GM19023 (cell line): Measurements from ENCODE around the gene BMP2K.
"Not testable (repeated sequence)": the region's sequence is repeated elsewhere in the genome, so short reads cannot be mapped to it uniquely, and the experiment has no call there.

Experiments
- ATAC-seq: cut with Tn5 transposase; IDR thresholded peaks from one replicate; pipeline ENCODE4 v1.9.1; 2021; ENCODE audit warnings: mild to moderate bottlenecking, moderate library complexity; ENCODE audit not compliant: unreplicated experiment

BMP2K gene

DNA sequence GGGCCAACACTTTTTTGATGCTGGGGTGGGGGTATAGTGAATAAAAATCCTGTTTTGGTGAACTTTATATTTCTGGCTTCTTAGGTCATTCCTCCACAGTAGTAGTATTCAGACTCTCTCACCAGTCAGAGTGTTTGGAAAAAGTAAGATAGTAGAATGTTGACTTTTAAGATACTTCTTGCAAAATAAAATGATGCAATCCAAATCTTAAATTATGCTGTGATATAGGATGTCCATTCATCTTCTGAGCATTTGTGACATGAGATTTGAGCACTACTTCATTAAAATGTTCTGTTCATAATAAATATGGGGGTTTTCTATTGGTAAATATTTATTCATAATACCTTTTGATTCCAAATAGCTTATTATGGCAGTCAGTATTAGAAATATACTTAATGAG lies 70.1 kb downstream of the BMP2K start:
- no peak for ATAC-seq

DNA sequence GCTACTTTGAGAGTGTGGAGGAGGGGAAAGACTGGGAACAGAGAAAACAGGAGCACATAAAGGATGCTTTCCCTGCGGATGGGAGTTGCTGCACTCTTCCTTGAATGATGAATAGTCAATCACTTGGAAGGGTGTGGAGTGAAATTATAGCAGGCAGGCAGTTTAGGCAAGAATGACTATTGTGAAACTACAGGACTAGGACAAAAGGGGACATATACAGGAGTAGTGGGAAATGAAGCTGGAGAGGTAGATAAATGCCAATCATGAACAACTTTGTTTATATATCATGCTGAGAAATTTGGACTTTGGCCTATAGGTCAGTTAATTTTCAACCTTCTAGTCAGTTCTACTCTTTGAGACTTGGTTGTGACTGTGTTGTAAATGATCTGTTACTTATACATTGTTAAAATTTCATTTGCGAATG lies 86.2 kb downstream of the BMP2K start:
- no peak for ATAC-seq

DNA sequence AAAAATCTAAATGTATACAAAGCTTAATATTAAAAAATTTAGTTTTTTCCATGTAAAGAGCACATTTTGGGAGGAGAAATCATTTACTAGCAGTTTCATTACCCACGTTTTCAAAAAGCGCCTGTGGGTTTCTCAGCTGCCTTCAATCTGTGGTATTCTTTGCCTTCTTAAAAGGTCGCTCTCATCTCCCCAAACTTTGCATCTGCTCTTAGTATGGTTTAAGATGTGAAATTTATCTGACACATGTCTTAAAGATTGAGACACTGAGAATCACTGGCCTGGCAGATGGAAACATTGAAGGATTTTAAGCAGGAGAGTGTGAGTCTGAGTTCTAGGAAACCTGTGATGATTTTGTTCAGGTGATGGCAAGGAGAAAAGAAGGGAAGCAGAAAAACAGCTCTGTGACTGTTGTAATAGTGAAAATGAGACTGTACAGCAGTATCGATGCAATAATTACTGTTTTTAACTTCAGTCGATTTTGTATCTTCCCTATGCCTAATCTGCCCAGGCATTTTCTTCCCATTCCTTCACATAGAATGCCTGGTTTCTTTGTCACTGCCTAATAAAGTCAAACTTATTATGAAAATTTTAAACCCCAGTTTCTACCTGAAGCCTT lies 87.2 kb downstream of the BMP2K start:
- ATAC-seq = no peak

DNA sequence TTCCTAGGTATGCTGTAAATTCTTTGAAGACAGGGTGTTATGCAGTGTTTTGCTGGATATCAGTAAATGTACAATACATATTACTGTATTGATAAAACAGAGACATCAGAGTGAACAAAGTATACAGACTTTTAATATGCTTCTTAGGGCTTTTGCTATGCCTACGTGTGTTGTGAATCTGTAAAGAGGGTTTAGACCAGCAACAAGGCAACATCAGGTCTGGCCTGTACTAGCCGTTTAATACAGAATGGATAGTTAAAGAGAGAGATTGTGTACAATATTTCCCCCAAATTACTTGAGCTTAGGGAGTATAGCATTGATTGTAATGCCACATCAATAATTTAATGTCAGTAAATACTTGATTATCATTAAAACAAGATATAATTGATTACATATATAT lies 87.8 kb downstream of the BMP2K start:
- ATAC-seq = no peak

DNA sequence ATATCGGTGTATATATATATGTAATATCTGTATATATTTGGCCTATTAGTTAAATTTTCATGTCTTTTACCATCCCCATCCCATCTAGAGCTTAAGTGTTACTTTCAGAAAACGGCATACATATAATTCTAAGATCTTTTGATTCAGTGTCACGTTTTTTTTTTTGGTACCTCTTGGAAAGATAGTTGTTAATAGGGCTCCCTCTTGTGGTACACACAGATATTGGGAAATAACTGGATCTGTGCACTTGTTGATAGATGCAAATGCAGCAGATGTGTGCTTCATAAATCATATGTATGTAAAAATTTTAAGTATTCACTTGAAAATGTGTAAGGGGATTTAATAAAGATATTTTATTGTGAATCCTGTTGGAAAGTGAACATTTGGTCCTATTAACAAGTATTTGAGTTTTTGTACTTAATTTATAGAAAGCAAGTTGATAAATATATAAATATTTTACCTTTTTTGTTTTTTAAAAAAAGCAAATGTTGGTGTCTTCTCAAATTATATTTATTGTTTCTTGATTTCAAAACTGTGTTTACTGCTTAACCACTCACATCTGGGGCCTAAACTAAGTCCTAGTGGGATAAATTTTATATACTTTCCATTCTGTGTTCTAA lies 88.4 kb downstream of the BMP2K start:
- ATAC-seq = peak; percentile 44

GRCh38 chr4:78865451-78865850 lies 89.3 kb downstream of the BMP2K start:
- no peak for ATAC-seq

- ATAC-seq = not testable (repeated sequence)
These were observed 92.6 kb downstream of the BMP2K start for GRCh38 chr4:78868712-78869111.

GRCh38 chr4:78870056-78870455 lies 93.9 kb downstream of the BMP2K start:
- ATAC-seq = no peak

- ATAC-seq = no peak
These were observed 100.6 kb downstream of the BMP2K start for GRCh38 chr4:78876568-78877320.

DNA sequence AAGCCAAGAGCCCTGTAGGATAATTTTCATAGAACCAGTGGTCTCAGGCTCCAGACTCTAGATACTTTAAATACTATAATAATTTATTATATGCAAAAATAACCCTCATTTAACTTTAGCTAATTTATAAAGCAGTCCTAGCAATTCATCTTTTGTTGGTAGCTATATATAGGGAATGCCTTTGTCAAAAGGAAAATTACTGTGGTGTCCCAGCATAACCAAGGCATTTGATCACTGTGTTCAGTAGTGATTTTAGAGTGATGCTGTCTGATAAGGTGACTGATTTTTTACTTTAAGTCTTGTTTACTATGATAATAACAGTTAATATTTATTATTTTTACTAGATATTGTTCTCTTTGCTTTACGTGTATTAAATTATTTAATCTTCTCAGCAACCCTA lies 101.9 kb downstream of the BMP2K start:
- no peak for ATAC-seq

GRCh38 chr4:78880874-78881492 lies 104.8 kb downstream of the BMP2K start:
- ATAC-seq = no peak

- no peak for ATAC-seq
These were observed 109.4 kb downstream of the BMP2K start for GRCh38 chr4:78885598-78885997.

DNA sequence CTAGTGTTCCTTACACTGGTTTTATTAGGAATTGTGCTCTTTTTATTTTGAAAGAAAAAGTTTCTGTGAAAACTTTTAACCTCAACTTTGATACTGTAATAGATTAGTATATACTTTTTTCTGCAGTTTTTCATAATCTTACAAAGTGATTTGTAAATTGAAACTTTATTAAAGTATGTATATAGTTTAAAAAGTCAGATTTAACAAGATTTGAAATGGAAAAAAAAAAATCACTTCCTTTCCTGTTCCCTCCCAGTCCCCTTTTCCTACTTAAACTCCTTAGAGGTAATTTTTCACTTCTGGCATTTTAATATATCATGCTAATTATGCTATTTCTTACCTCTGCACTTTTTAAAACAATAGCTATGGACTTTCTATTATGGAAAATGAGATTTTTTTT lies 113.8 kb downstream of the BMP2K start:
- no peak for ATAC-seq

- ATAC-seq = no peak
These were observed 123.2 kb downstream of the BMP2K start for GRCh38 chr4:78899302-78899701.

GRCh38 chr4:78901882-78902281 lies 125.7 kb downstream of the BMP2K start:
- no peak for ATAC-seq

- no peak for ATAC-seq
These were observed 126.1 kb downstream of the BMP2K start for GRCh38 chr4:78902298-78902697.

DNA sequence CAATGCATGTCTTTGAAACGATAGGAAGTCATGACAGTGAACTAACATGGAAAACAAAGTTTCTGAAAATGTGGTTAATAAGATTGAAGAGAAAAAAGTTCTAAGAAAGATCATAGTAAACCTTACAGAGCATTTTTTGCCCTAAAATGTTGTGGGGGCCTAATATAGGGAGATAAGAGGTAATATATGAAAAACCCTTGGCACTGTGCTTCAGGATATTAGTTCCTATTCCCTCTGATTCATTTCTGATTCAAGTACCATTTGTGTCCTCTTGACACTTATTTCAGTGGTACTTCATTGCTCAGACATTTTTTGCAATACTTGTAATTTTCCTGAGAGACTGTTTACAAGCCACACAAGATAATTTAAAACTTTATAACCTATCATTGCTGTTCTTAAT lies 128.0 kb downstream of the BMP2K start:
- ATAC-seq = no peak

- no peak for ATAC-seq
These were observed 131.5 kb downstream of the BMP2K start for GRCh38 chr4:78907638-78908037.

- not testable (repeated sequence) for ATAC-seq
These were observed 132.8 kb downstream of the BMP2K start for GRCh38 chr4:78908974-78909373.

DNA sequence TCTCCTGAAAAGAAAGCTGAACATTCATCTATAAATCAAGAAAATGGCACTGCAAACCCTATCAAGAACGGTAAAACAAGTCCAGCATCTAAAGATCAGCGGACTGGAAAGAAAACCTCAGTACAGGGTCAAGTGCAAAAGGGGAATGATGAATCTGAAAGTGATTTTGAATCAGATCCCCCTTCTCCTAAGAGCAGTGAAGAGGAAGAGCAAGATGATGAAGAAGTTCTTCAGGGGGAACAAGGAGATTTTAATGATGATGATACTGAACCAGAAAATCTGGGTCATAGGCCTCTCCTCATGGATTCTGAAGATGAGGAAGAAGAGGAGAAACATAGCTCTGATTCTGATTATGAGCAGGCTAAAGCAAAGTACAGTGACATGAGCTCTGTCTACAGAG lies 134.5 kb downstream of the BMP2K start:
- no peak for ATAC-seq

DNA sequence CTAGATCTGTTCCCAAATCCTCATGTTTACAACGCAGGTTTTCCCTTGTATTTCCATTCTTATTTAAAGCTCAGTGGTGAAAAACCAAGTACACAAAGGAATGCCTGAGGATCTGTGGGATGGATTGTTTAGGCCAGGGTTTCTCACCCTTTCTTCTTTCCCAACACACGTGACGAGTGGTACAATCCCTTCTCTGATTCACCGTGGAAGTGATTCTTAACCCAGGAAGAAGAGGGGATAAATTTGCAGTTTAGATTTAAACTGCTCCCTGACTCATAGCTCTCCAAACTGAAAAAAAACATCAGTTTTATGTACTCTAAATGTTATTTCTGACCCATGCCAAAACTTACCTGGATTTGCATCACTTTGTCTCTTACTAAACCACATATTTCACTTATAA lies 146.1 kb downstream of the BMP2K start:
- ATAC-seq = no peak
